HEK293T (cell line): ENCODE data around the gene WDR37.

Experiments used
- FOXK2 ChIP-seq: fragments of 450-650 bp; IDR thresholded peaks from 2 replicates; pipeline ENCODE4 v1.6.1; 2016; ENCODE audit warnings: mild to moderate bottlenecking
- FOXM1 ChIP-seq: fragments of 450-650 bp; IDR thresholded peaks from 2 replicates; pipeline ENCODE4 v1.6.1; 2017; ENCODE audit warnings: mild to moderate bottlenecking, borderline replicate concordance
- L3MBTL2 ChIP-seq: fragments of 450-650 bp; conservative IDR thresholded peaks from 2 replicates; pipeline ENCODE4 v1.6.1; 2016; ENCODE audit warnings: mild to moderate bottlenecking
- LEF1 ChIP-seq: fragments of 450-650 bp; IDR thresholded peaks from 2 replicates; pipeline ENCODE4 v1.6.1; 2017; ENCODE audit warnings: mild to moderate bottlenecking, borderline replicate concordance
- SUZ12 ChIP-seq: fragments of 450-650 bp; IDR thresholded peaks from 2 replicates; pipeline ENCODE4 v1.6.1; 2016; ENCODE audit warnings: mild to moderate bottlenecking
- TARDBP ChIP-seq: fragments of 450-650 bp; IDR thresholded peaks from 2 replicates; pipeline ENCODE4 v1.6.1; 2016
- ZNF384 ChIP-seq: fragments of 450-650 bp; IDR thresholded peaks from 2 replicates; pipeline ENCODE4 v1.6.1; 2016

GRCh38 chr10:1159131-1160061, 103.2 kb downstream of the WDR37 start:
- TF ChIP-seq L3MBTL2, result no peak
- no peak for TF ChIP-seq LEF1
- no peak for TF ChIP-seq FOXM1
- TF ChIP-seq ZNF384, result no peak
- TF ChIP-seq SUZ12, result no peak
- no peak for TF ChIP-seq TARDBP
- no peak for TF ChIP-seq FOXK2
